IPS DF 6.9 (cell line): Measurements from ENCODE around the gene TNKS1BP1.

Experiments
- DNase-seq: peaks from one replicate; pipeline ENCODE4 v3.0.0-alpha.2; 2013; ENCODE audit warnings: low read depth, low spot score
- H3K27ac ChIP-seq: one replicate; pipeline ENCODE4 v1.5.1; 2013; ENCODE audit warnings: low read length, control low read depth
- H3K27me3 ChIP-seq: 2 replicates; pipeline ENCODE4 v1.6.1; 2013; ENCODE audit warnings: mild to moderate bottlenecking, low read length; ENCODE audit not compliant: control insufficient read depth, insufficient read depth
- H3K36me3 ChIP-seq: 2 replicates; pipeline ENCODE4 v1.6.1; 2013; ENCODE audit warnings: low read length; ENCODE audit not compliant: control insufficient read depth, insufficient read depth
- H3K4me1 ChIP-seq: 2 replicates; pipeline ENCODE4 v1.6.1; 2013; ENCODE audit warnings: low read length; ENCODE audit not compliant: control insufficient read depth, insufficient read depth
- H3K4me3 ChIP-seq: 2 replicates; pipeline ENCODE4 v1.5.1; 2013; ENCODE audit warnings: mild to moderate bottlenecking, low read length
- H3K9me3 ChIP-seq: 2 replicates; pipeline ENCODE4 v1.6.1; 2013; ENCODE audit warnings: low read length, inconsistent platforms; ENCODE audit not compliant: control insufficient read depth, insufficient read depth
- WGBS: extraction: QIAGEN DNeasy Blood & Tissue Kit; methylation state at CpG from one replicate; pipeline ENCODE4 v1.1.7; 2013; ENCODE audit warnings: mixed read lengths, missing lambda C conversion rate; ENCODE audit not compliant: insufficient read length, insufficient coverage; 5-methylcytosine and 5-hydroxymethylcytosine counted together

Gene TNKS1BP1

GRCh38 chr11:57320067-57320718 is 4.6 kb downstream of the TNKS1BP1 start:
- peaks cover 14% of the 10 kb centered on the region; the same call in 1 of the 2 replicates for H3K36me3 ChIP-seq
- no peak for DNase-seq
- WGBS: no CpG with 5 or more reads among the region's 22 CpGs
- no peak overlapping the region for H3K4me3 ChIP-seq
- H3K27ac ChIP-seq: no peak overlapping the region
- H3K9me3 ChIP-seq: no peaks in the 10 kb centered on the region
- H3K4me1 ChIP-seq: peaks cover 6% of the 10 kb centered on the region
- no peaks in the 10 kb centered on the region for H3K27me3 ChIP-seq

GRCh38 chr11:57318178-57318577 is 6.6 kb downstream of the TNKS1BP1 start:
- no peak overlapping the region for H3K27ac ChIP-seq
- DNase-seq: no peak
- H3K4me1 ChIP-seq: peaks cover 6% of the 10 kb centered on the region
- H3K27me3 ChIP-seq: no peaks in the 10 kb centered on the region
- no peaks in the 10 kb centered on the region for H3K9me3 ChIP-seq
- H3K36me3 ChIP-seq: peaks cover 26% of the 10 kb centered on the region
- H3K4me3 ChIP-seq: no peak overlapping the region
- WGBS: no CpG with 5 or more reads among the region's 2 CpGs

GRCh38 chr11:57316017-57316416 is 8.7 kb downstream of the TNKS1BP1 start:
- no peak overlapping the region for H3K27ac ChIP-seq
- peaks cover 7% of the 10 kb centered on the region for H3K4me1 ChIP-seq
- no peak overlapping the region for H3K4me3 ChIP-seq
- H3K27me3 ChIP-seq: no peaks in the 10 kb centered on the region
- no peaks in the 10 kb centered on the region for H3K9me3 ChIP-seq
- WGBS: no CpG with 5 or more reads among the region's 3 CpGs
- no peak for DNase-seq
- peaks cover 35% of the 10 kb centered on the region for H3K36me3 ChIP-seq

GRCh38 chr11:57315491-57315890 is 9.3 kb downstream of the TNKS1BP1 start:
- peaks cover 11% of the 10 kb centered on the region for H3K4me1 ChIP-seq
- WGBS: no CpG with 5 or more reads among the region's 8 CpGs
- no peaks in the 10 kb centered on the region for H3K27me3 ChIP-seq
- H3K36me3 ChIP-seq: peaks cover 34% of the 10 kb centered on the region
- DNase-seq: no peak
- H3K9me3 ChIP-seq: no peaks in the 10 kb centered on the region
- no peak overlapping the region for H3K4me3 ChIP-seq
- H3K27ac ChIP-seq: no peak overlapping the region

- no peak for DNase-seq
- Histone ChIP-seq H3K4me1 (peaks cover 11% of the 10 kb centered on the region), H3K4me3 (no peak overlapping the region), H3K36me3 (peaks cover 41% of the 10 kb centered on the region), H3K27ac (no peak overlapping the region), H3K9me3 (no peaks in the 10 kb centered on the region), H3K27me3 (no peaks in the 10 kb centered on the region)
- WGBS: no CpG with 5 or more reads among the region's 15 CpGs
Measured at GRCh38 chr11:57314221-57314973, 10.4 kb downstream of the TNKS1BP1 start.

GRCh38 chr11:57313788-57314135 is 11.0 kb downstream of the TNKS1BP1 start:
- no peak overlapping the region for H3K4me3 ChIP-seq
- peaks cover 47% of the 10 kb centered on the region for H3K36me3 ChIP-seq
- no peaks in the 10 kb centered on the region for H3K9me3 ChIP-seq
- no peaks in the 10 kb centered on the region for H3K27me3 ChIP-seq
- DNase-seq: no peak
- no peak overlapping the region for H3K27ac ChIP-seq
- WGBS: no CpG with 5 or more reads among the region's 8 CpGs
- peaks cover 11% of the 10 kb centered on the region for H3K4me1 ChIP-seq

GRCh38 chr11:57313071-57313787 is 11.5 kb downstream of the TNKS1BP1 start:
- Histone ChIP-seq H3K27me3 (no peaks in the 10 kb centered on the region), H3K27ac (no peak overlapping the region), H3K4me1 (peaks cover 11% of the 10 kb centered on the region), H3K9me3 (no peaks in the 10 kb centered on the region), H3K4me3 (no peak overlapping the region), H3K36me3 (peaks cover 48% of the 10 kb centered on the region)
- no peak for DNase-seq
- no CpG with 5 or more reads among the region's 26 CpGs for WGBS

GRCh38 chr11:57312511-57313021 is 12.2 kb downstream of the TNKS1BP1 start:
- WGBS: no CpG with 5 or more reads among the region's 10 CpGs
- DNase-seq: no peak
- Histone ChIP-seq H3K9me3 (no peaks in the 10 kb centered on the region), H3K4me1 (peaks cover 11% of the 10 kb centered on the region), H3K27me3 (no peaks in the 10 kb centered on the region), H3K4me3 (no peak overlapping the region), H3K27ac (no peak overlapping the region), H3K36me3 (peaks cover 46% of the 10 kb centered on the region)

GRCh38 chr11:57311109-57311936 is 13.4 kb downstream of the TNKS1BP1 start:
- WGBS: no CpG with 5 or more reads among the region's 31 CpGs
- no peak overlapping the region for H3K27ac ChIP-seq
- DNase-seq: peak; percentile 61
- peaks cover 11% of the 10 kb centered on the region for H3K4me1 ChIP-seq
- H3K27me3 ChIP-seq: no peaks in the 10 kb centered on the region
- H3K36me3 ChIP-seq: peaks cover 37% of the 10 kb centered on the region
- no peaks in the 10 kb centered on the region for H3K9me3 ChIP-seq
- H3K4me3 ChIP-seq: peak overlapping the region; percentile 22; the same call in 1 of the 2 replicates

- no peaks in the 10 kb centered on the region for H3K9me3 ChIP-seq
- no peak overlapping the region for H3K27ac ChIP-seq
- H3K4me3 ChIP-seq: peak overlapping the region; percentile 22; the same call in 1 of the 2 replicates
- no CpG with 5 or more reads among the region's 6 CpGs for WGBS
- H3K27me3 ChIP-seq: no peaks in the 10 kb centered on the region
- DNase-seq: no peak
- H3K4me1 ChIP-seq: peaks cover 11% of the 10 kb centered on the region
- peaks cover 37% of the 10 kb centered on the region for H3K36me3 ChIP-seq
Measured at GRCh38 chr11:57310630-57311086, 14.1 kb downstream of the TNKS1BP1 start.
